Stomach smooth muscle (tissue), 2 donors: Measurements from ENCODE around the gene MAP1S.

Source experiments
- H3K27ac ChIP-seq: one replicate; pipeline ENCODE4 v1.7.0; 2013; ENCODE audit warnings: mild to moderate bottlenecking, low read length, inconsistent platforms
- H3K27me3 ChIP-seq, 2 donors: one replicate each; pipeline ENCODE4 v1.7.0; 2013; ENCODE audit warnings: low read length in 2 of 2; ENCODE audit not compliant: insufficient read depth in 2 of 2, control insufficient read depth in 1 of 2
- H3K36me3 ChIP-seq, 2 donors: one replicate each; pipeline ENCODE4 v1.7.0; 2013; ENCODE audit warnings: low read length in 2 of 2; ENCODE audit not compliant: control insufficient read depth in 2 of 2, insufficient read depth in 2 of 2
- H3K4me1 ChIP-seq: one replicate; pipeline ENCODE4 v1.7.0; 2013; ENCODE audit warnings: low read length; ENCODE audit not compliant: control insufficient read depth, insufficient read depth
- H3K4me3 ChIP-seq, 2 donors: one replicate each; pipeline ENCODE4 v1.7.0; 2013; ENCODE audit warnings: low read length in 2 of 2
- H3K9ac ChIP-seq, 2 donors: one replicate each; pipeline ENCODE4 v1.7.0; 2013; ENCODE audit warnings: low read length in 2 of 2, mild to moderate bottlenecking in 1 of 2
- H3K9me3 ChIP-seq, 2 donors: one replicate each; pipeline ENCODE4 v1.7.0; 2013; ENCODE audit warnings: low read length in 2 of 2; ENCODE audit not compliant: control insufficient read depth in 2 of 2
- donor health status: healthy.
- donor health status: Pancreatic carcinoma.

Gene MAP1S

GRCh38 chr19:17703824-17704463, 15.3 kb upstream of the MAP1S start:
- Histone ChIP-seq H3K4me3 (no peak overlapping the region), H3K9ac (no peak overlapping the region), H3K9me3 (no peaks in the 10 kb centered on the region), H3K4me1 (no peaks in the 10 kb centered on the region), H3K36me3 (no peaks in the 10 kb centered on the region), H3K27me3 (peaks cover 9 to 10% of the 10 kb centered on the region in 2 donors), H3K27ac (no peak overlapping the region)

- Histone ChIP-seq H3K27me3 (peaks cover 6% of the 10 kb centered on the region in 2 donors), H3K4me1 (no peaks in the 10 kb centered on the region), H3K9me3 (no peaks in the 10 kb centered on the region), H3K9ac (no peak overlapping the region), H3K36me3 (no peaks in the 10 kb centered on the region), H3K27ac (no peak overlapping the region), H3K4me3 (no peak overlapping the region)
Measured at GRCh38 chr19:17706750-17707181, 12.5 kb upstream of the MAP1S start.

GRCh38 chr19:17711851-17712250, 7.4 kb upstream of the MAP1S start:
- Histone ChIP-seq H3K4me3 (no peak overlapping the region), H3K9me3 (no peaks in the 10 kb centered on the region), H3K4me1 (no peaks in the 10 kb centered on the region), H3K27me3 (peaks cover under 1 to 2% of the 10 kb centered on the region in 2 donors), H3K27ac (no peak overlapping the region), H3K9ac (no peak overlapping the region), H3K36me3 (no peaks in the 10 kb centered on the region)

- no peak overlapping the region for H3K9ac ChIP-seq
- H3K27me3 ChIP-seq = no peaks in the 10 kb centered on the region
- no peaks in the 10 kb centered on the region for H3K9me3 ChIP-seq
- no peak overlapping the region for H3K27ac ChIP-seq
- no peak overlapping the region for H3K4me3 ChIP-seq
- H3K4me1 ChIP-seq = peaks cover 30% of the 10 kb centered on the region
- H3K36me3 ChIP-seq = no peaks in the 10 kb centered on the region
Measured at GRCh38 chr19:17716309-17716929, 2.9 kb upstream of the MAP1S start.

GRCh38 chr19:17718550-17718946, 732 bp upstream of the MAP1S start:
- Histone ChIP-seq H3K9me3 (no peaks in the 10 kb centered on the region), H3K4me3 (peak overlapping the region in 1 of 2 donors; percentile 91), H3K36me3 (peaks cover 0 to 2% of the 10 kb centered on the region in 2 donors), H3K4me1 (peaks cover 35% of the 10 kb centered on the region), H3K9ac (no peak overlapping the region), H3K27ac (no peak overlapping the region), H3K27me3 (no peaks in the 10 kb centered on the region)

GRCh38 chr19:17719730-17720400, 585 bp downstream of the MAP1S start:
- no peak overlapping the region for H3K27ac ChIP-seq
- peaks cover 6 to 12% of the 10 kb centered on the region in 2 donors for H3K36me3 ChIP-seq
- no peaks in the 10 kb centered on the region for H3K9me3 ChIP-seq
- peak overlapping the region; percentile 90 to 91 for H3K4me3 ChIP-seq
- H3K27me3 ChIP-seq = no peaks in the 10 kb centered on the region
- H3K4me1 ChIP-seq = peaks cover 35% of the 10 kb centered on the region
- H3K9ac ChIP-seq = peak overlapping the region; percentile 69 to 91

- Histone ChIP-seq H3K9me3 (no peaks in the 10 kb centered on the region), H3K27me3 (no peaks in the 10 kb centered on the region), H3K27ac (no peak overlapping the region), H3K36me3 (peaks cover 12 to 18% of the 10 kb centered on the region in 2 donors), H3K4me1 (peaks cover 35% of the 10 kb centered on the region), H3K4me3 (peak overlapping the region; percentile 90 to 91), H3K9ac (peak overlapping the region; percentile 69 to 91)
Measured at GRCh38 chr19:17720440-17720839, 1.2 kb downstream of the MAP1S start.

GRCh38 chr19:17721111-17721628, 1.9 kb downstream of the MAP1S start:
- Histone ChIP-seq H3K9me3 (no peaks in the 10 kb centered on the region), H3K27ac (no peak overlapping the region), H3K9ac (peak overlapping the region; percentile 47 to 91), H3K36me3 (peaks cover 13 to 20% of the 10 kb centered on the region in 2 donors), H3K4me3 (peak overlapping the region; percentile 90 to 91), H3K4me1 (peaks cover 35% of the 10 kb centered on the region), H3K27me3 (no peaks in the 10 kb centered on the region)

GRCh38 chr19:17721821-17722220, 2.5 kb downstream of the MAP1S start:
- Histone ChIP-seq H3K36me3 (peaks cover 13 to 20% of the 10 kb centered on the region in 2 donors), H3K9me3 (no peaks in the 10 kb centered on the region), H3K27ac (no peak overlapping the region), H3K9ac (peak overlapping the region in 1 of 2 donors; percentile 42), H3K4me3 (no peak overlapping the region), H3K4me1 (peaks cover 35% of the 10 kb centered on the region), H3K27me3 (no peaks in the 10 kb centered on the region)

GRCh38 chr19:17722655-17723240, 3.5 kb downstream of the MAP1S start:
- H3K4me1 ChIP-seq = peaks cover 27% of the 10 kb centered on the region
- no peaks in the 10 kb centered on the region for H3K27me3 ChIP-seq
- no peak overlapping the region for H3K4me3 ChIP-seq
- no peak overlapping the region for H3K9ac ChIP-seq
- peaks cover 13 to 23% of the 10 kb centered on the region in 2 donors for H3K36me3 ChIP-seq
- no peaks in the 10 kb centered on the region for H3K9me3 ChIP-seq
- no peak overlapping the region for H3K27ac ChIP-seq
